Adipocyte (in vitro differentiated cells): ENCODE results near the gene NEDD4.
"Not testable (repeated sequence)": the region's sequence is repeated elsewhere in the genome, so short reads cannot be mapped to it uniquely, and the experiment has no call there.

Experiments
- DNase-seq: peaks from one replicate; pipeline ENCODE4 v3.0.0-alpha.2; 2015; ENCODE audit warnings: low read depth
- H3K27me3 ChIP-seq: replicated peaks from 2 replicates; pipeline ENCODE4 v1.7.0; 2013; ENCODE audit warnings: mild to moderate bottlenecking, low read length, moderate library complexity; ENCODE audit not compliant: control insufficient read depth, insufficient read depth
- H3K36me3 ChIP-seq: 2 replicates; pipeline ENCODE4 v1.7.0; 2013; ENCODE audit warnings: low read length, mild to moderate bottlenecking, moderate library complexity; ENCODE audit not compliant: control insufficient read depth, insufficient read depth, severe bottlenecking
- H3K4me1 ChIP-seq: 2 replicates; pipeline ENCODE4 v1.7.0; 2013; ENCODE audit warnings: mild to moderate bottlenecking, low read length, moderate library complexity; ENCODE audit not compliant: control insufficient read depth, insufficient read depth
- H3K4me3 ChIP-seq: 2 replicates; pipeline ENCODE4 v1.7.0; 2013; ENCODE audit warnings: mild to moderate bottlenecking, low read length, moderate library complexity
- H3K9ac ChIP-seq: 2 replicates; pipeline ENCODE4 v1.7.0; 2013; ENCODE audit warnings: mild to moderate bottlenecking, low read length, moderate library complexity
- H3K9me3 ChIP-seq: 2 replicates; pipeline ENCODE4 v1.7.0; 2013; ENCODE audit warnings: mild to moderate bottlenecking, low read length, moderate library complexity; ENCODE audit not compliant: control insufficient read depth

Gene NEDD4

DNA sequence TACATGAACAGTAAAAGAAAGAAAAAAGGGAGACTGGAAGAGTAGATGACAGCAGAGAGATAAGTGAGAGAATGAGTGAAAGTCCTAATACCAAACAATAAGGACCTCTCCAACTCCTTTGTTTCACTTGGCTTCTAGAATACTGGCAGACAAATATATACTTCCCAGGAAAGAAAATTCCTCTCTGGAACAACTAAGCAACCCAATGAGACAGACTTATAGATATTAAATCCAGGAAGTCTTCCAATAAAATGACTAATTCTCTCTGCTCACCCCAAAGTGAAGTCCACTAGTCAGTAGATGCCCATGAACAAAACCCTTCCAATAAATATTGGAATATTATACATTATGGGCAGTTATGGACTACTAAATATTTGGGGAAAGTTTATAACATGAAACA is 114.2 kb downstream of the NEDD4 start:
- Histone ChIP-seq H3K4me1 (peaks cover 5% of the 10 kb centered on the region), H3K4me3 (no peak overlapping the region), H3K36me3 (no peaks in the 10 kb centered on the region), H3K9me3 (peaks cover 5% of the 10 kb centered on the region), H3K27me3 (no peaks in the 10 kb centered on the region), H3K9ac (no peak overlapping the region)
- DNase-seq: no peak

DNA sequence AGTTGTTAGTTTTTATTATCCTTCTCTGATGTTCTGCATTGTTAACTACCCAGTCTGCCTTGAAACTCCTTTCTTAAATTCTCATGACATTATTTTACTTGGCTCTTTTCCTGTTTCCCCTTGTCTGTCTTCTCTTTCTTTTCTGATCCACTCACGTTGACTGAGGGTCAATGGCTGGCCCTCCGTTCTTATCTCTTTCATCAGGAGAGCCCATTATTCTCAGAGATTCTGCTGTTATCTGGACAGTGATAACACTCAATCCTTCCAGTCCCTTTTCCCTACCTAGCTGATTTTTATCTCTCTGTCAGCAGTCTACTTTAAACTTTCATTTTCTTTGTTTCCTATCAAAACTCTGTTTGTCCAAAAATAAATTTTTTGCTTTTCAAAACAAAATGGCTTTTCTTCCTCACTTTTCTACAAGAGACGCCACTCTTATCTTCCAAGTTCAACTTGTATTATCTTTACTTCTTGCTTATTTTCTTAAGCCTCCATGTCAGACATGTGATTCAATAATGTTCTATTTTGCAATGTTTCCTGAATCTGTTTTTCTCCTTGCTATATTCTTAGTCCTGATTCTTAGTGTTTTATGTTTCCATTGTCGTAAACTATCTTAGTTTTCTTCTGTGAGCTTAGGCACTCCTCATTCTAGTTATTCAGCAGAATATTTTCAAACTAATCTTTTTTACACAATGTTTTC is 120.2 kb downstream of the NEDD4 start:
- H3K9ac ChIP-seq: no peak overlapping the region
- H3K4me1 ChIP-seq: no peaks in the 10 kb centered on the region
- peaks cover 5% of the 10 kb centered on the region for H3K9me3 ChIP-seq
- peak; percentile 30 for DNase-seq
- H3K27me3 ChIP-seq: no peaks in the 10 kb centered on the region
- no peaks in the 10 kb centered on the region for H3K36me3 ChIP-seq
- H3K4me3 ChIP-seq: no peak overlapping the region

DNA sequence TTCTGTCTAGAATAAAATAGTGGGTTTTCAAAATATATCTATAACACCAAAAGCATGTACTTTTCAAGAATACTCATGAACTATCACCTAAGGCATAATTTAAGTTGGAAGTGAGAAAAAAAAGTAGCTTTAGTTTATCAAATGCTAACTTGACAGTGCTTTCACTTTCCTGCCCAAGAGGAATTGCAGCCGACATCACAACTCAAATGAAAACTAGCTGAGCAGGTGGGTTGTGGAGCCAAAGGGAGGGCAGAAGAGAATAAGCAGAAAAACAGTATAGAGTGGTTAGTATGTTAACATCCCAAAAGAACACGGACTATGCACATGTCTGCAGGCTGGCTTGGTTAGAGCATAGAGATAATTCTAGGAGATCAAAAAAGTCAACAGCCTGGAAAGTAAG is 120.9 kb downstream of the NEDD4 start:
- Histone ChIP-seq H3K4me1 (no peaks in the 10 kb centered on the region), H3K27me3 (no peaks in the 10 kb centered on the region), H3K9ac (no peak overlapping the region), H3K36me3 (no peaks in the 10 kb centered on the region), H3K9me3 (peaks cover 5% of the 10 kb centered on the region), H3K4me3 (no peak overlapping the region)
- no peak for DNase-seq

DNA sequence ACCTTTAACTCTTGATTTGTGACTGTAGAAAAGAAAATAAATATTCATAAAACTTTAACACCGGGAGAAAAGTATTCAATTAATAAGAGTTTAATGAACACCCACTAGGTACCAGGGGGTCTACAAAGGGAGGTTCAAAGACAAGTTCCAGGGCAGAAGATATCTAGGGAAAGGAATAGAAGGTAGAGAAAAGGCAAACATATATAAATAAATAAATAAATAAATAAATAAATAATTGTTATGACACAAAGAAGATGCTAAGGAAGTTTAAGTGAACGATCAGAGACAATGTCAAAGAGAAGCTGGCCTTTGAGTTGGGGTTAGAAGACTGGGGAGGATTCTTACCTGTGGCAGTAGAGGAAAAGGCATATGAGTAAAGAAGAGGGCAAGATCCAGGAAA is 123.8 kb downstream of the NEDD4 start:
- no peak overlapping the region for H3K9ac ChIP-seq
- peaks cover 4% of the 10 kb centered on the region for H3K4me1 ChIP-seq
- H3K9me3 ChIP-seq: no peaks in the 10 kb centered on the region
- H3K27me3 ChIP-seq: no peaks in the 10 kb centered on the region
- no peak overlapping the region for H3K4me3 ChIP-seq
- no peaks in the 10 kb centered on the region for H3K36me3 ChIP-seq
- no peak for DNase-seq

DNA sequence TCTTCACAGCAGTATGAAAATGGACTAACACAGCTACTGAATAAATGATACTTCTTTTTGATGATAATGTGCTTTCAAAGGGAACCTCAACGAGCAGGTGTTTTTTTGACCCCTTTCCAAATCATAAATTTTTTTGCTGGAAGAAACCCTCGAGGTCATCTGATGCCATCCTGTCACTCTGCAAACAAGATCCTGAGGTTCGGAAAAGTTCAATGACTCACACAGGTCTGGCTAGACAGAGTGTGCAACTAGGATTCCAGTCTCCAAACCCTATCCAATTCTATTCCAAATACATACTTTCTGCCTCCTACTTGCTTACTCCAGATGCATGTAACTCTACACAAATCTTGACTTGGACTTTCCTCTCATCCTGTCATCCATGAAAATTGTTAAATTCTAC is 124.7 kb downstream of the NEDD4 start:
- DNase-seq: no peak
- Histone ChIP-seq H3K9me3 (no peaks in the 10 kb centered on the region), H3K27me3 (no peaks in the 10 kb centered on the region), H3K4me1 (peaks cover 4% of the 10 kb centered on the region), H3K36me3 (no peaks in the 10 kb centered on the region), H3K4me3 (no peak overlapping the region), H3K9ac (no peak overlapping the region)

DNA sequence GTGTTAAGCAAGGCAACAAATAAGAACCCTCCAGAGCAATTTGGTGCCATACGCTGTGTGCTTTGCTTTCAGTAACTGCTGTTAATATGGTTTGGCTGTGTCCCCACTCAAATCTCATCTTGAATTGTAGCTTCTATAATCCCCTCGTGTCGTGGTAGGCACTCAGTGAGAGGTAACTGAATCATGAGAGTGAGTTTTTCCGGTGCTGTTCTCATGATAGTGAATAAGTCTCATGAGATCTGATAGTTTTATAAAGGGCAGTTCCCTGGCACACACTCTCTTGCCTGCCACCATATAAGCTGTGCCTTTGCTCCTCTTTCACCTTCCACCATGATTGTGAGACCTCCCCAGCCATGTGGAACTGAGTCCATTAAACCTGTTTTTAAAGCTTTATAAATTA is 125.1 kb downstream of the NEDD4 start:
- not testable (repeated sequence) for DNase-seq, H3K9ac ChIP-seq, H3K36me3 ChIP-seq, H3K4me1 ChIP-seq, H3K9me3 ChIP-seq, H3K27me3 ChIP-seq, H3K4me3 ChIP-seq

DNA sequence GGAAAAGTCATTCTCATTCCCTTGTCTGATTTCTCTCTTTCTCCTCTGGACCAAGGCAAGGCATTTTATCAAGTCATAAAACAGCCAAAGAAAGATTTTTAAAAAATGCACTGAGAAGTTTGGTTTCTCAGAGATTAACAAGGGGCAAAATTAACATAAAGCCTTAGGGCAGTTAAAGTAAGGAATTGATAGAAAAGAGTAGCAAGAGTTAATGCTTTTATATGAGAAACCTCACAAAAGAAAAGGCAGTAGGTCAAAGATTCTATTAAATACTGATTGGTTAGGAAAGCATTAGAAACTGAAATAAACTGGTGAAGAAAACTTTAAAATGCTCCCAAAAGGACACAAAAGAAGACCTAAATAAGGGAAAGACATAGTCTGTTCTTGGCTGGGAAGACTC is 129.5 kb downstream of the NEDD4 start:
- H3K4me3 ChIP-seq: no peak overlapping the region
- no peak for DNase-seq
- peaks cover 13% of the 10 kb centered on the region for H3K36me3 ChIP-seq
- no peak overlapping the region for H3K9ac ChIP-seq
- no peaks in the 10 kb centered on the region for H3K27me3 ChIP-seq
- H3K9me3 ChIP-seq: no peaks in the 10 kb centered on the region
- peaks cover 9% of the 10 kb centered on the region for H3K4me1 ChIP-seq

DNA sequence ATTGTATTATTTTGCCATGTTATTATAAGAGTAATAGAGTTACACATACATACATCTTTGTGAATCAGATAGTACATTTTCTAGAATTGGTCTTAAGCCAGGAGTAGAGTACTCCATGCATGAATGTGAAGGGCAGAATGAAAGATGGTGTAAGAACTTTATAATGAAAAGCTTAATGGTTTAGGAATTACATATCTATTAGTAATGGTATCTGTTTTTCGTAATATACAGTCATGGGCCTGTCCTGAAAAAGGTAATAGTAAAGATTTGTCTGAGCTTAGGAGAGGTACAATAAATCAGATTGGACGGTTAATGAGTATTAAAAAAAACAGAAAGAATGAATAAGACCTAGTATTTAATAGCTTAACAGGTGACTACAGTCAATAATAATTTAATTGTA is 132.3 kb downstream of the NEDD4 start:
- H3K27me3 ChIP-seq: no peaks in the 10 kb centered on the region
- no peak for DNase-seq
- no peak overlapping the region for H3K9ac ChIP-seq
- no peak overlapping the region for H3K4me3 ChIP-seq
- H3K9me3 ChIP-seq: no peaks in the 10 kb centered on the region
- peaks cover 9% of the 10 kb centered on the region for H3K4me1 ChIP-seq
- H3K36me3 ChIP-seq: peaks cover 19% of the 10 kb centered on the region

DNA sequence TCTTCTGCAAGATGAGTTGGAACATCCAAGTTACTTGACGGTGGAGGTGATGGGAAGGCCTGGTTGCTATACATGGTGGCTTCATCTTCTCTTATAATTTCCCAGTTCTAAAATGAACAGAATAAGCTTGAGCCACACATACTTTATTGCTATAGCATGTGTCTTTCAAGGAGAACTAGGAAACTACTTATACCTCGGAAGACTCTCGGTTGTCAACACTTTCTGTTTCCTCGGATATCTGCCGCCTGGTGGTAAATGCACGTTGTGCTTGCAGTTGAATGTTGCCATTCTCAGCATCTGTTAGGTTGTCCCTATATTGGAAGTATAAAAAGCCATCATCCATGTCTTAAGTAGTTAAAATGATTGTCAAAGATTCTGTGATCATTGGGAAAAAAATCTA is 132.9 kb downstream of the NEDD4 start:
- Histone ChIP-seq H3K36me3 (peaks cover 24% of the 10 kb centered on the region), H3K9me3 (no peaks in the 10 kb centered on the region), H3K9ac (no peak overlapping the region), H3K27me3 (no peaks in the 10 kb centered on the region), H3K4me1 (peaks cover 6% of the 10 kb centered on the region), H3K4me3 (no peak overlapping the region)
- DNase-seq: no peak

DNA sequence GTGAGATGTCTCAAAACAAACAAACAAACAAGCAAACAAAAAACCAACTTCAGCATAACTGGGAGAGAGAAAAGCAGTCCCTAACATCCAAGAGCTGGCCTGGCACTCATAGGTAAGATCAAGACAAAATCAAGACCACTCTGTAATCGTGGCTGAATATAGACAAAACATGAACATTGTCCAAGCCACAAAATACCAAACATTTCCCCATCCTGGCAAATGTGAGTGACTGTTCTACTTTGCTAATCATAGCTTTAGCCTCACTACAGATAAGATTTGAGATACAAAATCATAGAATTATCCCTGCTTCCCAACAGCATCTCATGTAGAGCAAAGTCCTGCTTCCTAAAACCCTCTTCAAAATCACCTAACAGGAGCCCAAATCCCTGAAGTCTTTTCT is 133.7 kb downstream of the NEDD4 start:
- peaks cover 5% of the 10 kb centered on the region for H3K4me1 ChIP-seq
- no peak overlapping the region for H3K4me3 ChIP-seq
- H3K9ac ChIP-seq: no peak overlapping the region
- no peaks in the 10 kb centered on the region for H3K9me3 ChIP-seq
- H3K27me3 ChIP-seq: no peaks in the 10 kb centered on the region
- H3K36me3 ChIP-seq: peaks cover 32% of the 10 kb centered on the region
- no peak for DNase-seq

DNA sequence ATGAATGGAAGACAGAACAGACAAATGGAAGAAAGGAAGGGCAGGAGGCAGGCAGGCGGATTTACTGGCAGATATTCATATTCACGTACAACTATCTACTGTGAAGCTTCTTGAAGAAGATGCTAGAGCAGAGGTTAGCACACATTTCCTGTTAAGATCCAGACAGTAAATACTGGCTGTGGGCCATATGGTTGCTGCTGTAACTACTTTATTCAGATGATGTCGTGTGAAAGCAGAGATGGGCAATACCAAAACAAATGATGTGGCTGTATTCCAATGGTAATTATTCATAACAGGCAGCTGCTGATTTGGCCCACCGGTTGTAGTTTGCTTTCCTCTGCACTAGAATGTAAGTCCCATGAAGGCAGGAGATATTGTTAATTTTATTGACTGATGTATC is 134.8 kb downstream of the NEDD4 start:
- Histone ChIP-seq H3K4me3 (no peak overlapping the region), H3K4me1 (peaks cover 5% of the 10 kb centered on the region), H3K9me3 (no peaks in the 10 kb centered on the region), H3K27me3 (no peaks in the 10 kb centered on the region), H3K9ac (no peak overlapping the region), H3K36me3 (peaks cover 37% of the 10 kb centered on the region)
- no peak for DNase-seq

DNA sequence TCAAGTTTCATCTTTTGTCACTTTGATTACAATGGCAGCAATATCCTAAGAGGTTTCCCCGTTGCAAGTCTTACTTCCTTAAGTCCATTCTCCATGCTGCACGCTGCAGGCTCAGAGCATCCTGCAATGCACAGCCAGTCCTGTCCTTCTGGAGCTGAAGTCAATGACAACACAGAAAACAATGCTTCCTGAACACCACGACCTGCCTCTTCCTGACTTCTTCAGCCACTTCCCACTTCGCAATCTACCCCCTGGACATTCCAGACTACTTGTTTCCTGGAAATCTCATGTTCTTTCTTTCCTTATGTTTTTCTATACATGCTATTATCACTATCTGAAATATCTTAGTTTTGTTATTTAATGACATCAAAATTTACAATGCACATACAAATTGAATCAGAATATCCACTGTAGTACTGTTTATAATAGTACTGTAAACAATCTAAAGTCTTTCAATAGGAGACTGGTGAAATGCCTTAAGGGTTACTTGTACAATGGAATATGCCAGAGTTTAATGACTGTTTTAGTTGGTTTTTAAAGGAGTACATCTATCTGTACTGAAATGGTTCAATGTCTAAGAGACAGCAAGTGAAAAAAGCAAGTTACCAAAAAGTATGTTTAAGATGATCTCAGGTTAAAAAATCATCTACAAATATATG is 136.8 kb downstream of the NEDD4 start:
- no peak for DNase-seq
- Histone ChIP-seq H3K4me1 (peaks cover 5% of the 10 kb centered on the region), H3K9me3 (no peaks in the 10 kb centered on the region), H3K36me3 (peaks cover 34% of the 10 kb centered on the region), H3K9ac (no peak overlapping the region), H3K27me3 (no peaks in the 10 kb centered on the region), H3K4me3 (no peak overlapping the region)
